Measurements from ENCODE around the gene ZNF2.
A peak's percentile ranks its signal among the peaks of the same experiment; 100 is the strongest.

ZNF2 gene

DNA sequence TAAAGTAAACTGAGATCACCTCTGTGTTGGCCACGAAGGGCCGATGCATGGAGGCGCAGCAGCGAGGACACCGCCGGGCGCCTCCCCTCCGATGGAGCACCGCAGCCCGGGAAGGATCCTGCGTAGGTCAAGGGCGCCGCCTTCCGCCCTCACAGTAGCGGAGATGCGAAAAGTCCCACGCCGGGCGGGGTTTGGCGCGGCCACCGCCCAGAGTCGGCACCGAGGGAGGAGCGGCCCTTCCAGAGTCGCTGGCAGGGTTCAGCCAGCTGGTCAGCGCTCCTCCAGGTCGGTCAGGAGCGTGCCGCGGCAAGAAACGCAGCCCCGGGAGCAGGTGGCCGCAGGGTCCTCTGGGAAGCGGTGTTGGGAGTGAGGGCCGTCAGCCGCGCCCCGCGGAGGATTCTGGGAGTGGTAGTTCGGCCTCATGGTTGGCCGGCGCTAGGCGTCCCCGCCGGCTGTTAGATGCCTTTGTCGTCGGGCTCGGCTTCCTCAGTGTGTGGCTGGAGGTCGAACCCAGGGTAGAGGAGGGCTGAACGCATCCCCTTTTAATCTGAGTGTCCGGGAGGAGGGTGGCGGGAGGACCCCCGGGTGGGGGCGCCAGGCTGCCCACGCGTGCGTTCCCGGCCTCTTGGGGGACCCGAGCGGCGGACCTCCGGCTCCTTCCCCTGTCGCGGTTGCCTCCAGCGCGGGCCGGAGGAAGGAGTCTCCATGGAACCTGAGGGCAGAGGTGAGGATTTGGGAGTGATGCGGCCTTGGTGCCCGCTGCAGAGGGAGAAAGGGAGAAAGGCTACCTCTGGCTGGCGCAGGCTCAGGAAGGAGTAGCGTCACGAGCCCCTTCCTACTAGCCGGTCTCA is 41.7 kb downstream of the ZNF2 start, which contains the start of gene ZNF892:
Gene ZNF892, plus strand, starts transcription at position 411 of the 851 bp plus-strand sequence. Its CDS starts 295 bp downstream, at position 706.
- peak; percentile 80 for DNase-seq

DNA sequence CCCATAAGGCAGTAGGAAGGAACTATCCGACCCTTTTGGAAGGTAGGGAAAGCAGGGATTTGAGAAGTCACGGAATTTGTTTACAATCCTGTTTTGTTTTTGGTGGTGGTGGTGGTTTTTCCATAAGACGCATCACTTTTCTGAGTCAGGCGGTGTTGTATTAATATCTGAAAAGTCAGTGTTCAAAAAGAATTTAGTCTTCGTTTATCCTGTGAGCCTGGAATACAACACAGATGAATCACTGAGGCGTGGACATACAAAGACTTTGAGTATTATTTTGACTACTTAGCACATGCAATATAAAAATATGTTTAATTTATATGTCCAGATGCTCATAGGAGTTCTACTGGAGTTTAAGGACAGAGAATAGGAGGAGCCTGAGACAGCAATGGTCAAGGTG is 42.5 kb downstream of the ZNF2 start:
- DNase-seq = no peak

DNA sequence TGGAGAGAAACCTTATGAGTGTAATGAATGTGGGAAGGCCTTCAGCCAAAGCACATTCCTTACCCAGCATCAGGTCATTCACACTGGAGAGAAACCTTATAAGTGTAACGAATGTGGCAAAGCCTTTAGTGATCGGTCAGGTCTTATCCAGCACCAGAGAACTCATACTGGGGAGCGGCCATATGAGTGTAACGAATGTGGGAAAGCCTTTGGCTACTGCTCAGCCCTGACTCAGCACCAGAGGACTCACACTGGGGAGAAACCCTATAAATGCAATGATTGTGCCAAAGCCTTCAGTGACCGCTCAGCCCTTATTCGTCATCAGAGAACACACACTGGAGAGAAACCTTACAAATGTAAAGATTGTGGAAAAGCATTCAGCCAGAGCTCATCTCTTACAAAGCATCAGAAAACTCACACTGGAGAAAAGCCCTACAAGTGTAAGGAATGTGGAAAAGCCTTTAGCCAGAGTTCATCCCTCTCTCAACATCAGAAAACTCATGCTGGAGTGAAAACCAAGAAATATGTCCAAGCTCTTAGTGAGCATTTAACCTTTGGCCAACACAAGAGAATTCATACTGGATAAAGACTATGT is 49.5 kb downstream of the ZNF2 start:
- no peak for DNase-seq

DNA sequence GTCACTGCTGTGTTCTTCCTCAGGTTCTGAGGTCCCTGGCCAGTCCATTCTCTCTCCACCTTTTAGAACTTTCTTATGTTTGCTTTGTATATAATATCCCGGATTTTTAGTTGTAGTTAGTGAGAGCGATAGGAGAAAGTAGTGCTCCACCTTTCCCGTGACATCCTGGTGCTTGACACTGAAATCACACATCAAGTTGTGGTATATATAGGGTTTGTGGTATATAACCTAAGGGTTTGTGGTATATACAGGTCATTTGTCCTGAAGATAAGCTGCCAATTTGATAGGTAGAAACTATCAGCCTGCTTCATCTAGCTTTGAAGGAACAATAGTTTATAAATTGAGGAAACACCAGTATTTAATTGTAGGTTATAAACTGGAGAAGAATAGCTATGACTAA is 54.8 kb downstream of the ZNF2 start:
- DNase-seq = no peak

DNA sequence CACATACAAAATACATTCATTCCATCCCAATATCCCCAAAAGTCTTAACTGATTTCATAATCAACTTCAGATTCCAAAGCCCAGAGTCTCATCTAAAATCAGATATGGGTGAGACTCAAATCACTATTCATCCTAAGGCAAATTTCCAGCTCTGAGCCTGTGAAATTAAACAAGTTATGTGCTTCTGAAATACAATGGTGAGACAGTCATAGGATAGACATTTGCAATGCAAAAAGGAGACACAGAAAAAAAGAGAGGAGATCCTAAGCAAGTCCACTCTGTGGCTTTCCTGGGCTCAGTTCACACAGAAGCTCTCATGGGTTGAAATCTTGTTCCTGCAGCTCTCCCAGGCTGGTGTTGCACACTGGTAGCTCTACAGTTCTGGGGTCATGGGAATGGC is 60.0 kb downstream of the ZNF2 start:
- DNase-seq = no peak

DNA sequence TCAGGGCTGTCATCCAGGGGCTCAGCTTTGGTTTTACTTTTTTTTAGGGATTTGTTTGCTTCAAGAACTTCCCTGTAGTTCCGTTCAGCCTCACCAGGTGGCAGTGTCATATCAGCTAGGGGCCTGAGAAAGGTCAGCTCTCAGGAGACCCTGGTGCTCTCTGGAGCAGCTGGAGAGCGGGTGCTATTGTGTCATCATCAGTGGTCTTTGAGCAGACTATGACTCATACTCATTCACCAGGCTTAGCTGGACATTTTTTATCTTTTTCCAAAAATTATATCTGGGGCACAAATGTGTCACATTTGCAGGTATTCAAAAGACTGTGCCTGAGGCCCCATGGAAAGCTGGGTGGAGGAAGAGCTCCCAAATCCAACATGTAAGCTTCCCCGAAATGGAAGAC is 66.1 kb downstream of the ZNF2 start:
- DNase-seq = peak; percentile 75

DNA sequence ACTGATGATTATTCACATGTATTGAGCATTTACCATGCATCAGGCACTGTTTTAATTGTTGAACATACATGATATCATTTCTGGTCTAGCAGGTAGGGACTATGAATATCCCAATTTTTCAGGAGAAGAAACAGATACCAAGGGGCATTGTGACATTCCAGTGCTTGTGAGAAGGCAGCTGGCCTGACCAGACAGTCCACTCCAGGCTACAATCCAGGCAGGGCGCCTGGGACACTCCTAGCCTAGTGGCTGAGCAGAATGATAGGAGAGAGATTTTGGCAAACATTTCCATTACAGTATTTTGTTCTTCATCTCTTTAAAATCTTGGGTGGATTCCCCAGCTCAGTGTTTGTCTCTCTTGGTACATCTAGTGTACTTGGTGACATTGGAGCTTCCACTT is 66.6 kb downstream of the ZNF2 start:
- DNase-seq = no peak

Measured in suppressor macrophage treated with lipopolysaccharide for 4 hours (primary cell).